Jurkat, Clone E6-1 (cell line): ENCODE data around the gene C1RL.
"Not testable (repeated sequence)": the region's sequence is repeated elsewhere in the genome, so short reads cannot be mapped to it uniquely, and the experiment has no call there.

Experiments
- DNase-seq: peaks from one replicate; pipeline ENCODE4 v3.0.0-alpha.2; 2011; ENCODE audit warnings: low read depth, low spot score
- H3K4me3 ChIP-seq: 2 replicates; pipeline ENCODE4 v1.5.1; 2011; ENCODE audit warnings: mild to moderate bottlenecking, low read length, control low read depth, moderate library complexity

Gene C1RL

DNA sequence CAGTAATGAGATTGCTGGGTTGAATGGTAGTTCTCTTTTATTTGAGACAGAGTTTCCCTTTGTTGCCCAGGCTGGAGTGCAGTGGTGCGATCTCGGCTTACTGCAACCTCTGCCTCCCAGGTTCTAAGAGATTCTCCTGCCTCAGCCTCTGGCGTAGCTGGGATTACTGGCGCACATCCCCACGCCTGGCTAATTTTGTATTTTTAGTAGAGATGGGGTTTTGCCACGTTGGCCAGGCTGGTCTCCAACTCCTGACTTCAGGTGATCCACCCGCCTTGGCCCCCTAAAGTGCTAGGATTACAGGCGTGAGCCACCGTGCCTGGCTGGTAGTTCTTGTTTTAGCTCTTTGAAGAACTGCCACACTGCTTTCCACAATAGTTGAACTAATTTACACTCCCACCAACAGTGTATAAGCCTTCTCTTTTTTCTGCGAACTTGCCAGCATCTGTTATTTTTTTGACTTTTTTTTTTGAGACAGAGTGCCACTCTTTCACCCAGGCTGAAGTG is 59.5 kb downstream of the C1RL start:
- not testable (repeated sequence) for DNase-seq, H3K4me3 ChIP-seq

DNA sequence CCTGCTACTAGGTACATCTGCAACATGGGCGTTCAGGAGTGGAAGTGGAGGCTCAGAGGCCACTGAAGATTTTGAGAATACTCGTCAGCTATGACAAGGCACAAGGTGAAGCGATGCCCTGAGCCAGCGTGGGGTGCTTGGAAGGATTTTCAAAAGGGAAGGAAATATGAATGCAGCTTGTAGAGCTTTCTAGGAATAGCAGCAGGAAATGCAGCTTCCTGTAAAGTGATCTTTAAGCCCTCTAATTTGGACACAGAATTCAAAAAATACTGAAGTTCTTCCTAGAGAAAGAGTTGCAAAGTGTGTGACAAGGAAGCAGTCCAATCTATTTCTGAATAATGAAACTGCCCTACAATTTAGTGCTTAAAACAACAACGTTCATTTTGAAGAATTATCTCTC is 61.7 kb downstream of the C1RL start:
- no peak overlapping the region for H3K4me3 ChIP-seq
- no peak for DNase-seq

DNA sequence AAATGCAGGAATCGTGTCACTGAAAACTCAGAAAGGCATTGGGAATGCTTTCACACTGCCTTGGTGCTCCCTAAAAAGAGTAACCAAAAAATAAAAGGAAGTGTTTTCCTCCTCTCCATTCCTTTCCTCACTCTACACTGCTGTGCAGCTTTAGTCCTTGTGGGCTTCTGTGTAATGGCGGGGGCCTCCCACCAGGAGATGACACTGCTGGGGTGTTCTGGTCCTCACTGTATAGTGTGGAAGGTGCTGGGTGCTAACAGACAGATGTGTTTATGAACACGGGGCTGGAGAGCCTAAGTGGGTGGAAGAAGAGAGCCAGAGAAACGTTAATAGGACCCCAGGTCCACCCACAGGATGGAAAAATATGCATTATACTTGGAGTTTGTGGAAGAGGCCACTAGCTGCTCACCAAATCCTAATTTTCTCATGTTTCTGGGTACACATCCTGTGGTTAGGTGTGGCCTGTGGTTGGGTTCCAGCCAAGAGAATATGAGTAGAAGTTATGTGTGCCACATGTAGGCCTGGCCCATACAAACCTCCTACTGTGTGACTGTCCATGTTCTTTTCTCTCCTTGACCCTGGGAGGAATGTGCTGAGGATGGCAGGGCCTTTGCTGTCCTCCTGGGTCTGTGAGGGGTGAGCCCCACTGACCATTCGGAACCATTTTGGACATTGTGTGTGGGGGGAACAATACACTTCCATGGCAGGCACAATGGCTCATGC is 62.5 kb downstream of the C1RL start:
- DNase-seq = no peak
- H3K4me3 ChIP-seq = no peak overlapping the region

DNA sequence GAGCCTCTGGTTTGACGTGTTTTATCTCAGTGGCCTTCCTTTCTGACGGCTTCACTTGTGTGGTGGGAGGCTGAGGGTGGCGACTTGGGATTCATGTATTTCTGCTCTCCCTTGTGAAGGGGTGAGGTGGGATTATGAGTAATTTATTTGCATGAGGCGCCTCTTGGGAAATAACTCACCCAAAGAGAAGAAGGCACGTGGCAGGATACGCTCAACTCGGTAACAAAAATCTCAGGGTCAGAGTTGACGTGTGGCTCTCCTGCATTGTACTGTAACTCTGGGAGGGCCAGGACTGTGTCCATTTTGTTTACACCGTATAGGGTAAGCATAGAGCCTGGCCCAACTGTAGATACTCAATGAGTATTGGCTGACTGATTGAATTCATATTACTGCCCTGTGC is 63.1 kb downstream of the C1RL start:
- no peak overlapping the region for H3K4me3 ChIP-seq
- DNase-seq = no peak
